GM18951 (cell line): ENCODE data around the gene SLC9B1.
"Not testable (repeated sequence)": the region's sequence is repeated elsewhere in the genome, so short reads cannot be mapped to it uniquely, and the experiment has no call there.

ENCODE experiments used
- POLR2A ChIP-seq: IDR thresholded peaks from 4 replicates; pipeline ENCODE4 v1.6.1; 2011; ENCODE audit warnings: mild to moderate bottlenecking; ENCODE audit not compliant: insufficient read length, insufficient read depth; ENCODE audit errors: extremely low read depth
- in situ Hi-C: fragments of 300-500 bp; cut with MboI; formaldehyde crosslinking; loops from one replicate; pipeline ENCODE4 v1.12.0; 2022; ENCODE audit warnings: low sequenced_read_pairs, mixed read lengths, inconsistent platforms; ENCODE audit not compliant: unreplicated experiment

Gene SLC9B1

GRCh38 chr4:102988429-102989020 is 31.0 kb downstream of the SLC9B1 start:
- no peak for TF ChIP-seq POLR2A
- in situ Hi-C loops: no loop called here

GRCh38 chr4:102981005-102981404 is 38.5 kb downstream of the SLC9B1 start:
- TF ChIP-seq POLR2A: no peak
- in situ Hi-C loops: no loop called here

DNA sequence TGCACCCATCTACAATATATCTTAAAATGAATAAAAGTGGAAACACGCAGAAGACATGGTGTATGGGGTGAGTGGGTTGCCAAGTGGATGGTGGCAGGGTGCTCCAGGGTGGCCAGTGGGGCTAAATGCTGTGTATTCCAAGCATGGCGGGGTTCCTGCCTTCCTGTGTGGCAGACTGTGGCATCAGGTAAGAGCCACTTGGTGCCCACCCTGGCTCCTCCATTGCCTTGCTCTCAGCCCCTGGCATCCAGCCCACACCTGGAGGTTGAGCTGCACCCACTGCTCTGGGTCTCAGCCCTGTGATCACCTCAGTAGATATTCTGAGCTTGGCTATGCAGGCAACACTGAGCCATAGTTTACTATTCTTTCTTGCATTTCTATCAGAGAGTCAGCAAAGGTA is 57.7 kb downstream of the SLC9B1 start:
- in situ Hi-C loops: not testable (repeated sequence)

GRCh38 chr4:102959496-102959895 is 60.0 kb downstream of the SLC9B1 start:
- in situ Hi-C loops: no loop called here
- no peak for TF ChIP-seq POLR2A

- in situ Hi-C loops: no loop called here
These were observed 74.4 kb downstream of the SLC9B1 start for GRCh38 chr4:102945066-102945465.

DNA sequence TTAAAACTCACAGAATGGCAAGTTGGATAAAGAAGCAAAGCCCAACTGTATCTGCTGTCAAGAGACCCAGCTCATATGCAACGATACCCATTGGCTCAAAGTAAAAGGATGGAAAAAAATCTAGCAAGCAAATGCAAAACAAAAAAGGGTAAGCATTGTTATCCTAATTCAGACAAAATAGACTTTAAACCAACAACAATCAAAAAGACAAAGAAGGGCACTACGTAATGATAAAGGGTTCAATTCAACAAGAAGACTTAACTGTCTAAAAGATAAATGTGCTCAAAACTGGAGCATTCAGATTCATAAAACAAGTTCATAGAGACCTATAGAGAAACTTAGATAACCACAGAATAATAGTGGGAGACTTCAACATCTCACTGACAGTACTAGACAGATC is 81.4 kb downstream of the SLC9B1 start:
- in situ Hi-C loops: not testable (repeated sequence)

More at GRCh38 chr4:102945066-102945465, 74.4 kb downstream of the SLC9B1 start:
- no peak for TF ChIP-seq POLR2A

- in situ Hi-C loops: no loop called here
- no peak for TF ChIP-seq POLR2A
These were observed 83.8 kb downstream of the SLC9B1 start for GRCh38 chr4:102935716-102936115.

DNA sequence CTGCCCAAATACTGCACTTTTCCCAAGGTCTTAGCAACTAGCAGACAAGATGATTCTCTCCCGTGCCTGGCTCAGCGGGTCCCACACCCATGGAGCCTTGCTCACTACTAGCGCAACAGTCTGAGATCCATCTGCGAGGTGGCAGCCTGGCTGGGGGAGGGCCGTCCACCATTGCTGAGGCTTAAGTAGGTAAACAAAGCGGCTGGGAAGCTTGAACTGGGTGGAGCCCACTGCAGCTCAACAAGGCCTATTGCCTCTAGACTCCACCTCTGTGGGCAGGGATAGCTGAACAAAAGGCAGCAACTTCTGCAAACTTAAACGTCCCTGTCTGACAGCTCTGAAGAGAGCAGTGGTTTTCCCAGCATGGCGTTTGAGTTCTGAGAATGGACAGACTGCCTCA is 99.8 kb downstream of the SLC9B1 start:
- in situ Hi-C loops: not testable (repeated sequence)

DNA sequence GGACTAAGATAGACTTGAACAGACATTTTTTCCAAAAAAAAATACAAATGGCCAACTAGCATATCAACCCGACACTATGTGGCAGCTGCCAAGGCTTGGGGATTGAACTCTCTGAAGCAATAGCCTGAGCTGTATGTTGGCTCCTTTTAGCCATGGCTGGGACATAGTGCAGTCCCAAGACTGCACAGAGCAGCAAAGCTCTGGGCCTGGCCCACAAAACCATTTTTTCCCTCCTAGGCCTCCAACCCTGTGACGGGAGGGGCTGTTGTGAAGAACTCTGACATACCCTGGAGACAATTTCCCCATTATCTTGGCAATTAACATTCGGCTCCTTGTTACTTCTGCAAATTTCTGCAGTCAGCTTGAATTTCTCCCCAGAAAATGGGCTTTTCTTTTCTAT is 100.6 kb downstream of the SLC9B1 start:
- in situ Hi-C loops: no loop called here
- TF ChIP-seq POLR2A: no peak

DNA sequence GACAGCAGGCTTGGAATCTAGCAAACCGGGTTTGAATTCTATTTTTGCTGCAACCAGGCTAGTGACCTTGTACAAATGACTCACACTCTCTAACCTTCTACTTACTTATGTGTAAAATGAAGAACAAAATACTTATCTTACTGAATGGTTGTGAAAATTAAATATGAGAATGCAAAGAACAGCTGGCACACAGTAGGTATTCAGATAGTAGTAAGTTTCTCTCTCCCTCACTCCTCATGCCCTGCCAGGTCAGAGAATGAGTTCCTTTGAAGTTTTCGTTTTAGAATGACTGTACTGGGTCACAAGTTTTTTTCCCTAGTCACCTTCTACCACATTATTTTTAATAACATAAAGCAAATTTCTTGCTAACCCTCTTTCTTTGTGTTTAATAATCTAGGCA is 117.7 kb downstream of the SLC9B1 start:
- no peak for TF ChIP-seq POLR2A
- in situ Hi-C loops: no loop called here

DNA sequence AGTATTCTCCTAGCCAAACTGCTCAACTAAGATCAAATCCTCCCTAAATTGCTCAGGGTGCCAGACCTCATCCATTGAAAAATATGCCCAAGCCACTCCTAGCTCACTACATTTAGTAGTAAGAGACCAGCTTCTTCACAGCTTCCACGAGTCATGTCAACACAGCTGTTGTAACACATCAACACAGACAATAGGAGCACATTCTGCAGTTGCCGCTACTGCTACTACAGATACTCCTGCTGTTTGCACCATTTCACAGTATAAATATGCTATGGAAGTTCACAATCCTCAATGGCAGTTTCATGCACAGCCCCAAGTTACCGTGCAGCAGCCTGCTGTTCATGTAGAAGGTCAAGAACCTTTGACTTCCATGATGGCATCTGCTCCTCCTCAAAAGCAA is 121.9 kb downstream of the SLC9B1 start:
- in situ Hi-C loops: not testable (repeated sequence)

DNA sequence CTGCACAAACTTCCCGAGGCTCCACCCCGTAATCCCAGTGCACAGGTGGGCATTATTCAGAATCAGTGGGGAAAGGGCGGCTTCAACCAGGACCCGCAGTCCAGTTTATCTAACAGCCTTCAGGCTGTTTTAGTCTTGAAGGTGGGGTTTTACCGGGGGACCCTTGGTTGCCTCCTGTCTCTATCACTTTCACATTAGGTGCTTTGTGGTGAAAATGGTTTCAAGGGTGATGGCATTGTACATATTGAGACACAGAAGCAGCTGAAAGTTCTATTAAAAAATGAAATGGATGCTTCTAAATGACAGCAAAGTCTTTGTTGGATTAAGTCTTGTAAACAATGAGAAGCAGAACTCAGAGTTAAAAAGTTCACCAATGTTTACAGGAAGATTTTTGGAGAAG is 123.0 kb downstream of the SLC9B1 start:
- in situ Hi-C loops: not testable (repeated sequence)

GRCh38 chr4:102889866-102890265 is 129.6 kb downstream of the SLC9B1 start:
- in situ Hi-C loops: not testable (repeated sequence)

GRCh38 chr4:102888570-102888969 is 130.9 kb downstream of the SLC9B1 start:
- in situ Hi-C loops: not testable (repeated sequence)

DNA sequence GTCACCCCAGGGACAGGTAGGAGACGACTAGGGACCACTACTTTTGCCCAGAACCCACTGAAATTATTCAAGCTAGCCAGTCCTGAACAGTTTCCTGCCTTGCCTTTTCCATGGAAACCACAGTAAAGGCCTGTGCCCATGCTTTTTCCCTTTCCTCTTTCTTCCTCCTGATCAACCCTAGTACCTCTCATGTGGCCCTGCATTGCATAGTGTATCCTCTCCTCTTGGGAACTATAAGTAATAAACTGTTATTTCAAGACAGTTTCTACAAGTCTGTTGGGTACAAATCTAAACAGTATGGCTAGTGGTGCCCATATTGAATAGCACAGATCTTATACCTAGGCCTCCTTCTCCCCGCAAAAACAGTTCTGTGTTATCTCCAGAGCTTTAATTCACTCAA is 136.2 kb downstream of the SLC9B1 start:
- TF ChIP-seq POLR2A: no peak
- in situ Hi-C loops: no loop called here

DNA sequence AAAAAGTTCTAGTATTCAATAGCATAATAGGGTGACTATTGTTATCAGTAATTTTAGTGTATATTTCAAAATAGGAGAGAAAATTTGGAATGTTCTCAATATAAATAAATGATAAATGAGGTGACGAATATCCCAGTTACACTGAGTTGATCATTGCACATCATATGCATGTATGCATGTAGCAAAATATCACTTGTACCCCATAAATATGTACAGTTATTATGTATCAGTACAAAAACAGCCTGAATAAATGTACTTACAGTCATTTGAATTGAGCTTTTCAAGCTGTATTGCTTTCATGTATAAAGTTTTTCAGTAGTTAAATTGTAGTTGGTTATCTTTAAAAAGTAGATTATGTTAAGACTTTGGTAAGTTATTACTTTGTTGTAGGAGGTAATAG is 138.2 kb downstream of the SLC9B1 start:
- in situ Hi-C loops: no loop called here
- no peak for TF ChIP-seq POLR2A
